Activated CD4-positive, alpha-beta T cell treated with anti-CD3 and anti-CD28 coated beads for 4 hours (primary cell): Measurements from ENCODE around the gene PDXK.
A peak's percentile ranks its signal among the peaks of the same experiment; 100 is the strongest.

Experiments used
- DNase-seq, 2 donors: peaks; one replicate each; pipeline ENCODE4 v3.0.0-alpha.2; 2020

Gene PDXK

DNA sequence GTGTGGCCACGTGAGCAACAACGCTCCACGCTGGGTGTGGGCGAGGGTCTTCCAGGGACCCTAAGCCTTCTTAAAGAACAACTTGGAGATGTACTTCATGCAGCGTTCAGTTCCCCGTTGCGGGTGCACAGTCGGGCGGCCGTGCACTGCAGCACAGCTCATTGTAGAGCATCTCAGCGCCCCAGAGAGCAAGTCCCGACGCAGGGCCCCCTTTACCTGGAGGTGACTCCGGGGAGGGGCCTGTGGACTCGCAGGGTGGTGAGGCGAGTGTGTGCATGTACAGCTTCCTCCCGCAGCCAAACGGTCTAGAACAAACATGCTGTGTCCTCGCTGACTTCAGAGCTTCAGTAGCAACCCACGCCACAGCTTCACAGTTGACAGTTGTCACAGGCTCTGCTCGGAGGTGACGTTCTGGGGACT is 89.9 kb downstream of the PDXK start:
- no peak for DNase-seq

DNA sequence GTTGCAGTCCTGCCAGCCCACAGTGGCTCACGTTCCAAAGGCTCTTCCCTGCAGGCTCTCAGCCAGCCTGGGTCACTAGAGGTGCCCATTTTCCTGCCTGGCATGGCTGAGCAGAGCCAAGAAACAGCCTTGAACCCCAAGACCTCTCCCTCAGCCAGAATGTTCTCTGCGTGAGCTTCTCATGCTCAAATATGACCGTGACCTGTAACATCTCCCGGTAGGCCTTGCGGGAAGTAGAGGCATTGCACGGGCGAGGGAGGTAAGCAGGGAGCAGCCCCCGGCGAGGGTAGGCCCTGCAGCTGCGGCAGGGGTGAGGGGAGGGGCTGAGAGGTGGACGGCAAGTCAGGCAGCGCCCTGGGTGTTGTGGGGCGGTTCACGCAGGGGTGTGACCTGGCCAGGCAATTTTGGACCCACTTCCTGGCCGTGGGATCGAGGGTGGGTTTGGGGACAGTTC is 90.4 kb downstream of the PDXK start:
- DNase-seq, result no peak

DNA sequence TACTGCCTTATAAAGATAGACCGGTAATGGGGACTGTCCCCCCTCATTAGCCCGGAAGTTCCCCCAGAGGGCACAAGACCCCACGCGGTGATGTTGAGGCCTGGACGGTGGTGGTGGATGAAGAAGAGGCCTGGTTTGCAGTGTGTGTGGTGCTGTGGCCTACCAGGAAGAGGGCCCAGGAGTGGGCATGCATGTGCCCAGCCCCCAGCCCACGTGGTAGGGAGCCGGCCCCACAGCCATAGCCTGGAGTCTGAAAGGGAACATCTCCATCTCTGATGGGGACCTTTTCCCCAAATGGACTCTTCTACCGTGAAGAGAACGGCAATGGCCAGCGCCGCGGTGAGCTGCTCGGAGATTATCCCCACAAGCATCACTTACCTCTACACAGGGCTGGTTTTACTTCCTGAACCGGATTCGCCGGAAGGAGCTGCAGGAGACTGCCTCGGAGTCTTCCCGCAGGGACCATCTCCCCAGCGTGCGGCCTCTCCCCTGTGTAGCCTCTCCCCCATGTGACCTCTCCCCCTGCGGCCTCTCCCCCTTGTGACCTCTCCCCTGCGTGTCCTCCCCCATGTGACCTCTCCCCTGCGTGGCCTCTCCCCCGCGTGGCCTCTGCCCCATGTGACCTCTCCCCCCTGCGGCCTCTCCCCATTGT is 91.0 kb downstream of the PDXK start:
- no peak for DNase-seq

DNA sequence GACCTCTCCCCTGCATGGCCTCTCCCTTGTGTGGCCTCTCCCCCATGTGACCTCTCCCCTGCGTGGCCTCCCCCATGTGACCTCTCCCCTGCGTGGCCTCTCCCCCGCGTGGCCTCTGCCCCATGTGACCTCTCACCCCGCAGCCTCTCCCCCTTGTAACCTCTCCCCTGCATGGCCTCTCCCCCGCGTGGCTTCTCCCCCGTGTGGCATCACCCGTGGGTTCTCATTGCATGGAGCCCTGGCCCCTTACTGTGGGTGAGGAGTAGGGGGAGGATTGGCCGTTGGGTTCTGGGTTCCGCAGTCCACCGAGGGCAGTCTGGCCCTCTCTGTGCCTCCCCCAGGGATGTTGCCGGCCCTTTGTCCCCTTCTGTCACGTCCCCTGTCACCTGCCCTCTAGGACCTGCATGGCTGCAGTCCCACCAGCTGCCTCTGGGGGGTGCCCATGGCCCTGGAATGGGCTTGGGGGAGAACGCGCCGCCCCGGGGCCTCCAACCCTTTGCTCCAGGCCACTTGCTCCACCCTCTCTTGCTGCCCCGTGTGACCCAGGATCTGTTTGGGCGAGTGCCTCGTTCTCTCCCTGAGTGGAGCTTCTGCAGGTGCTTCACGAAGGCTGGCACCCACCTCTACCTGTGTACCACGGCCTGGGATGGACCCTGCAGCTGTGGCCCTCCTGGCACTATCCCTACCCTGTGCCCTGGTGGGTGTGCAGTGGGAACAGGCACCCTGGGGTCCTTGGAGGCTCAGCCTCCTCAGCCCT is 91.8 kb downstream of the PDXK start:
- DNase-seq, result peak; percentile 81 to 91

DNA sequence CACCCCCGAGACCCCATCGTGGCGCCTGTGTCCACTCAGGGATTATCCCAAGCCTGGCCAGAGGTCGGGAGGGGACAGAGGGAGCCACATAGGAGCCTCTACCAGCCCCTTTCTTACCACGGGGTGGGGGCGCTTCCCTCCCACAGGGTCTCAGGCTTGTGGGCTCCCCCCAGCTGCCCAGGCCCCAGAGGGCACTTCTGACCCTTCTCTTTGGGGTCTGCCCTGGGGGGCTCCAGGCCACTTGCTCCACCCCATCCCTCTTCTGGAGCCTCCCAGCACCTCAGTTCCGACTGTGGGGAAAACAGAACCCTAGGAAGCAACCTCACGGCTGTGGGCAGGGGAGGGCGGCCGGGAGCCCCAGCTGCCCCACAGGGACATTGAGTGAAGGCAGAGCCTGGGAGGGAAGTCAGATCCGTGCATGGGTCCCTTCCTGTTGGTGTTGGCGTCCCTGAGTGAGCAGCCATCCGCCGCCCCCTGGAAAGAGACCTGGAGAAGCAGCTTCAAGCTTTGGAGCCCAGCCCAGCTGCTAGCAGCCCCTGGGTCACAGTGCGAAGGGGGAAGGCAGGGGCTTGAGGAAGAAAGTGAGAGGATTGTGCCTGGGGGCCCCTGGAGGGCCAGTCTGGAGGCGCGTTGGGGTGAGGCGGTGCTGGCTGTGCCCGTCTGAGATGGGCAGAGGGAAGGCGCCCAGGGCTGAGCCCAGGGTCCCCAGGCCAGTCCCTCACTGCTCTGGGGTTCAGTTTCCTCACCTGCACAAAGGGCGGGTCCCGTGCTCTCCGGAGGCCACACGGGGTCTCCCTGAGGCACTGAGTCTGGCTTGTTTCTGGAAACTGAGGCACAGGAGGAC is 92.6 kb downstream of the PDXK start:
- no peak for DNase-seq
